GM23338 (cell line): ENCODE data around the gene AKR1C2.
"Not testable (repeated sequence)": the region's sequence is repeated elsewhere in the genome, so short reads cannot be mapped to it uniquely, and the experiment has no call there.

Experiments
- CREB1 ChIP-seq: fragments of 250-450 bp; sonication (Bioruptor Pico); IDR thresholded peaks from 2 replicates; pipeline ENCODE4 v1.5.0; 2020; ENCODE audit warnings: low read depth, mild to moderate bottlenecking, moderate library complexity
- CTCF ChIP-seq, 2 experiments: fragments of 200-600 bp in 1 of 2; sonication (generic) in 1 of 2; conservative IDR thresholded peaks; 2 replicates each; pipeline versions ENCODE4 v1.5.1 to v1.6.1; 2016 to 2017; ENCODE audit warnings: antibody characterized with exemption in 2 of 2, low read depth in 2 of 2, mild to moderate bottlenecking in 2 of 2, moderate library complexity in 1 of 2
- EZH2 ChIP-seq: fragments of 200-600 bp; sonication (generic); IDR thresholded peaks from one replicate; pipeline ENCODE4 v1.8.0; 2017; ENCODE audit warnings: antibody characterized with exemption, mild to moderate bottlenecking, low read depth; ENCODE audit not compliant: unreplicated experiment
- EZH2phosphoT487 ChIP-seq: fragments of 200-600 bp; sonication (generic); IDR thresholded peaks from one replicate; pipeline ENCODE4 v1.8.1; 2018; ENCODE audit warnings: antibody characterized with exemption; ENCODE audit not compliant: unreplicated experiment
- JUNB ChIP-seq: IDR thresholded peaks from one replicate; pipeline ENCODE4 v1.6.1; 2016; ENCODE audit warnings: antibody characterized with exemption; ENCODE audit not compliant: unreplicated experiment
- POLR2AphosphoS5 ChIP-seq: IDR thresholded peaks from 2 replicates; pipeline ENCODE4 v1.6.1; 2016; ENCODE audit warnings: antibody characterized with exemption, low read depth
- REST ChIP-seq: IDR thresholded peaks from one replicate; pipeline ENCODE4 v1.6.1; 2018; ENCODE audit warnings: antibody characterized with exemption; ENCODE audit not compliant: unreplicated experiment
- ZNF331 ChIP-seq: fragments of 250-450 bp; sonication (Bioruptor Pico); IDR thresholded peaks from 2 replicates; pipeline ENCODE4 v1.5.0; 2020; ENCODE audit warnings: low read depth, mild to moderate bottlenecking, moderate library complexity

- not testable (repeated sequence) for TF ChIP-seq REST; CTCF (conservative IDR thresholded peaks at IDR 0.05; ENCODE audit: low read depth in 2 of 2); EZH2; POLR2AphosphoS5; JUNB; ZNF331; EZH2phosphoT487; CREB1 (CRISPR knock-in tag)
These were observed 12.2 kb downstream of the AKR1C2 start for GRCh38 chr10:4991463-4991862.
